Mammary epithelial cell (primary cell): Measurements from ENCODE around the gene PCDHGA3.

Experiments
- EZH2 ChIP-seq: IDR thresholded peaks from 2 replicates; pipeline ENCODE4 v1.6.1; 2012; ENCODE audit warnings: low read length, inconsistent platforms, borderline replicate concordance
- TF ChIP-seq, protein P1 (sequence below), 2 donors: IDR thresholded peaks in 1 of 2; conservative IDR thresholded peaks in 1 of 2; 2 replicates each; pipeline ENCODE4 v1.5.1; 2011 to 2012; ENCODE audit warnings: inconsistent platforms in 2 of 2, low read length in 2 of 2, mild to moderate bottlenecking in 2 of 2, control low read depth in 1 of 2, low read depth in 1 of 2; ENCODE audit not compliant: insufficient read depth in 1 of 2; ENCODE audit errors: extremely low read depth in 1 of 2

DNA sequence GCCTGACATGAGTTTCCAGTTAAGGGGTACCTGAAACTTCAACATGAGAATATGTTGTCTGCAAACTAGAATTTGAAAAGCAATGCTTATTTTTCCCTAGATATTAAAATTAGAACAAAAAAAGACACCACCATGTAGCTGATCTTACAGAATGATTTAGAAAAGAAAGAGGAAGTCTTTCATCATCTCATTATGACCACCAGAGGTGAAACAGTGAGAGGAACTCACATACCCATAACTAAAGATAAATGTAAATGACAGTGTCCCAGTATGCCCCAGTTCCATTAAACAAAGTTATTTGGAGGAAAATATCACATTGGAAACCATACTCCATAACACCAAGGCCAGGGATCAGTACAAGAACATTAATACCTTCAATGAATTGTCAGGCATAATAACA, 29.9 kb upstream of the PCDHGA3 start:
- TF ChIP-seq, protein P1, sequence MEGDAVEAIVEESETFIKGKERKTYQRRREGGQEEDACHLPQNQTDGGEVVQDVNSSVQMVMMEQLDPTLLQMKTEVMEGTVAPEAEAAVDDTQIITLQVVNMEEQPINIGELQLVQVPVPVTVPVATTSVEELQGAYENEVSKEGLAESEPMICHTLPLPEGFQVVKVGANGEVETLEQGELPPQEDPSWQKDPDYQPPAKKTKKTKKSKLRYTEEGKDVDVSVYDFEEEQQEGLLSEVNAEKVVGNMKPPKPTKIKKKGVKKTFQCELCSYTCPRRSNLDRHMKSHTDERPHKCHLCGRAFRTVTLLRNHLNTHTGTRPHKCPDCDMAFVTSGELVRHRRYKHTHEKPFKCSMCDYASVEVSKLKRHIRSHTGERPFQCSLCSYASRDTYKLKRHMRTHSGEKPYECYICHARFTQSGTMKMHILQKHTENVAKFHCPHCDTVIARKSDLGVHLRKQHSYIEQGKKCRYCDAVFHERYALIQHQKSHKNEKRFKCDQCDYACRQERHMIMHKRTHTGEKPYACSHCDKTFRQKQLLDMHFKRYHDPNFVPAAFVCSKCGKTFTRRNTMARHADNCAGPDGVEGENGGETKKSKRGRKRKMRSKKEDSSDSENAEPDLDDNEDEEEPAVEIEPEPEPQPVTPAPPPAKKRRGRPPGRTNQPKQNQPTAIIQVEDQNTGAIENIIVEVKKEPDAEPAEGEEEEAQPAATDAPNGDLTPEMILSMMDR (conservative IDR thresholded peaks at IDR 0.05 in 1 of 2, IDR thresholded peaks at IDR 0.05 in 1 of 2; ENCODE audit: extremely low read depth in 1 of 2, insufficient read depth in 1 of 2, low read depth in 1 of 2, low read length in 2 of 2): no peak
- TF ChIP-seq EZH2: no peak
